SK-N-SH (cell line): ENCODE measurements around the gene SIGLEC6. TPM values are rescaled to one million over a fixed set of nuclear protein-coding genes. Genes with fewer than 3 reads are reported as not detected.

ENCODE experiments used
- CTCF ChIA-PET: fragments of 300-600, 350-600 bp; formaldehyde crosslinking; extraction: SDS; loops from one replicate; lab custom pipeline; 2021; lab: Yijun Ruan, JAX
- POLR2A ChIA-PET: fragments of 350-600 bp; sonication (Branson Sonifier 250); formaldehyde crosslinking; extraction: SDS; loops from one replicate; lab custom pipeline; 2020; ENCODE audit warnings: antibody characterized with exemption, inconsistent platforms; lab: Yijun Ruan, JAX
- DNase-seq: peaks from one replicate; pipeline ENCODE4 v3.0.0; 2012
- H2AFZ ChIP-seq: fragments of 200-600 bp; sonication (generic); 2 replicates; pipeline ENCODE4 v1.8.1; 2016; ENCODE audit warnings: antibody characterized with exemption, mild to moderate bottlenecking, low read depth
- H3F3A ChIP-seq: fragments of 200-600 bp; sonication (generic); replicated peaks from 2 replicates; pipeline ENCODE3; 2016; ENCODE audit warnings: antibody characterized with exemption, mild to moderate bottlenecking; ENCODE audit not compliant: insufficient read depth
- H3K27ac ChIP-seq, 2 experiments: fragments of 200-500 bp in 1 of 2; fragments of 200-600 bp in 1 of 2; sonication (Bioruptor generic) in 1 of 2; sonication (generic), shearing (Covaris generic) in 1 of 2; 2 replicates each; pipeline versions ENCODE4 v1.5.1 to v1.6.1; 2014 to 2016; ENCODE audit warnings: low read depth in 2 of 2, inconsistent platforms in 1 of 2, low read length in 1 of 2, mild to moderate bottlenecking in 1 of 2, mixed read lengths in 1 of 2
- H3K27me3 ChIP-seq: fragments of 200-600 bp; sonication (generic), shearing (Covaris generic); 2 replicates; pipeline ENCODE4 v1.6.1; 2016; ENCODE audit warnings: mixed run types; ENCODE audit not compliant: insufficient read depth
- H3K36me3 ChIP-seq, 2 experiments: fragments of 200-500 bp in 1 of 2; fragments of 200-600 bp in 1 of 2; sonication (Bioruptor generic) in 1 of 2; sonication (generic) in 1 of 2; replicated peaks in 1 of 2; 2 replicates each; pipeline versions ENCODE3 to v1.5.1; 2014 to 2016; ENCODE audit warnings: low read length in 1 of 2, mild to moderate bottlenecking in 1 of 2; ENCODE audit not compliant: insufficient read depth in 2 of 2, control insufficient read depth in 1 of 2
- H3K4me1 ChIP-seq, 2 experiments: fragments of 200-500 bp in 1 of 2; fragments of 200-600 bp in 1 of 2; sonication (Bioruptor generic) in 1 of 2; sonication (generic), shearing (Covaris generic) in 1 of 2; 2 replicates each; pipeline versions ENCODE4 v1.5.1 to v1.6.1; 2014 to 2016; ENCODE audit warnings: low read depth in 1 of 2, low read length in 1 of 2, mixed run types in 1 of 2; ENCODE audit not compliant: insufficient read depth in 2 of 2, control insufficient read depth in 1 of 2
- H3K4me2 ChIP-seq: fragments of 200-600 bp; sonication (generic), shearing (Covaris generic); 2 replicates; pipeline ENCODE4 v1.6.1; 2017; ENCODE audit warnings: mixed run types
- H3K4me3 ChIP-seq, 2 experiments: fragments of 200-500 bp in 1 of 2; fragments of 200-600 bp in 1 of 2; sonication (Bioruptor generic) in 1 of 2; sonication (generic), shearing (Covaris generic) in 1 of 2; 2 replicates each; pipeline versions ENCODE4 v1.5.1 to v1.8.1; 2014 to 2016; ENCODE audit warnings: low read depth in 2 of 2, inconsistent platforms in 1 of 2, low read length in 1 of 2, mild to moderate bottlenecking in 1 of 2, mixed read lengths in 1 of 2, moderate library complexity in 1 of 2
- H3K79me2 ChIP-seq: fragments of 200-600 bp; sonication (generic); 2 replicates; pipeline ENCODE4 v1.8.1; 2017; ENCODE audit warnings: mild to moderate bottlenecking; ENCODE audit not compliant: insufficient read depth
- H3K9ac ChIP-seq: fragments of 200-600 bp; sonication (generic); 2 replicates; pipeline ENCODE4 v1.6.1; 2017; ENCODE audit warnings: mixed run types
- H3K9me2 ChIP-seq: fragments of 200-600 bp; sonication (generic); 2 replicates; pipeline ENCODE4 v1.6.1; 2017; ENCODE audit warnings: mixed run types
- H3K9me3 ChIP-seq: fragments of 200-600 bp; sonication (generic); 2 replicates; pipeline ENCODE4 v1.6.1; 2017; ENCODE audit warnings: mixed run types, mild to moderate bottlenecking, moderate library complexity
- H4K20me1 ChIP-seq: fragments of 200-600 bp; sonication (generic); 2 replicates; pipeline ENCODE4 v1.6.1; 2017; ENCODE audit warnings: mild to moderate bottlenecking, mixed run types; ENCODE audit not compliant: insufficient read depth
- CHD2 ChIP-seq: fragments of 150-350 bp; IDR thresholded peaks from 2 replicates; pipeline ENCODE4 v1.6.1; 2018; ENCODE audit warnings: low read length; ENCODE audit not compliant: partially characterized antibody
- CTCF ChIP-seq: fragments of 200-600 bp; sonication (generic); IDR thresholded peaks from 2 replicates; pipeline ENCODE4 v1.6.1; 2017; ENCODE audit warnings: antibody characterized with exemption, mild to moderate bottlenecking, moderate library complexity
- ELF1 ChIP-seq: IDR thresholded peaks from 2 replicates; pipeline ENCODE4 v1.4.0; 2012
- FOXJ3 ChIP-seq: sonication (generic); formaldehyde crosslinking; IDR thresholded peaks from 2 replicates; pipeline ENCODE4 v1.5.1; 2020; ENCODE audit warnings: mild to moderate bottlenecking, missing genetic modification reagents
- FOXM1 ChIP-seq: IDR thresholded peaks from 2 replicates; pipeline ENCODE4 v1.4.0; 2012; ENCODE audit warnings: low read depth, mild to moderate bottlenecking
- GATA2 ChIP-seq: sonication (generic); formaldehyde crosslinking; IDR thresholded peaks from 2 replicates; pipeline ENCODE4 v1.5.0; 2020; ENCODE audit warnings: mild to moderate bottlenecking, missing genetic modification reagents
- IRF3 ChIP-seq: fragments of 150-350 bp; IDR thresholded peaks from 2 replicates; pipeline ENCODE4 v1.6.1; 2016; ENCODE audit warnings: mild to moderate bottlenecking, low read depth, low read length
- MAX ChIP-seq: IDR thresholded peaks from 2 replicates; pipeline ENCODE4 v1.4.0; 2012; ENCODE audit warnings: low read depth
- POLR2AphosphoS5 ChIP-seq: IDR thresholded peaks from 2 replicates; pipeline ENCODE4 v1.6.1; 2012; ENCODE audit warnings: low read depth, low read length
- RAD21 ChIP-seq: IDR thresholded peaks from 2 replicates; pipeline ENCODE4 v1.6.1; 2012; ENCODE audit warnings: mild to moderate bottlenecking, low read length
- RCOR1 ChIP-seq: fragments of 150-350 bp; IDR thresholded peaks from 2 replicates; pipeline ENCODE4 v1.6.1; 2017; ENCODE audit warnings: antibody characterized with exemption, low read length
- RFX5 ChIP-seq: IDR thresholded peaks from 2 replicates; pipeline ENCODE4 v1.6.1; 2012; ENCODE audit warnings: mild to moderate bottlenecking, improper control_type of control experiment, low read length
- RXRA ChIP-seq: IDR thresholded peaks from 2 replicates; pipeline ENCODE4 v1.4.0; 2012; ENCODE audit warnings: low read depth, mild to moderate bottlenecking, borderline replicate concordance
- TAF1 ChIP-seq: IDR thresholded peaks from 2 replicates; pipeline ENCODE4 v1.6.1; 2012; ENCODE audit warnings: low read depth, mild to moderate bottlenecking, low read length, moderate library complexity, borderline replicate concordance
- TCF12 ChIP-seq: IDR thresholded peaks from 2 replicates; pipeline ENCODE4 v1.4.0; 2012
- TEAD4 ChIP-seq: IDR thresholded peaks from 2 replicates; pipeline ENCODE4 v1.4.0; 2012; ENCODE audit warnings: mild to moderate bottlenecking, borderline replicate concordance; ENCODE audit not compliant: insufficient read depth
- USF2 ChIP-seq: fragments of 150-350 bp; IDR thresholded peaks from 2 replicates; pipeline ENCODE4 v1.6.1; 2017; ENCODE audit warnings: antibody characterized with exemption, low read length, low read depth, borderline replicate concordance
- ZBTB33 ChIP-seq: IDR thresholded peaks from 2 replicates; pipeline ENCODE4 v1.4.0; 2012; ENCODE audit warnings: low read depth, borderline replicate concordance
- WGBS: methylation state at CpG from one replicate; pipeline ENCODE4 v1.1.6; 2017; ENCODE audit warnings: low lambda C conversion rate; 5-methylcytosine and 5-hydroxymethylcytosine counted together
- polyA plus RNA-seq, 3 experiments: library from polyadenylated mRNA; depleted of rRNA; stranded (reverse); fragments of >200 nt; gene quantifications; 2 replicates each; pipeline ENCODE4 v1.2.3, GENCODE V29; 2012

The SIGLEC6 gene
- polyA plus RNA-seq, 1 of the 3 experiments (the other 2 are of a cell fraction), result not detected

- POLR2A ChIA-PET, result no interaction called here
- H3K9ac ChIP-seq, result no peak overlapping the region
- H3K79me2 ChIP-seq, result no peaks in the 10 kb centered on the region
- H3K27ac ChIP-seq, result no peak overlapping the region
- H3K9me3 ChIP-seq, result no peaks in the 10 kb centered on the region
- H3K4me3 ChIP-seq, result no peak overlapping the region
- CTCF ChIA-PET, result interaction anchor here (0.6 to 6.8 kb wide), 43 partner anchors 8 to 309 kb away, joined by 3 to 137 read pairs (median 5); partner anchors contain the start of genes SIGLEC14 and SIGLEC8
- no peaks in the 10 kb centered on the region for H3K36me3 ChIP-seq
- TF ChIP-seq ZBTB33 (no peak), POLR2AphosphoS5 (no peak), CHD2 (no peak), FOXJ3 (no peak), TEAD4 (no peak)
- TF ChIP-seq, all 33 proteins: peak for 0
- no peaks in the 10 kb centered on the region for H3K4me1 ChIP-seq
- no peak overlapping the region for H3K4me2 ChIP-seq
- H3F3A ChIP-seq, result no peaks in the 10 kb centered on the region
- H3K9me2 ChIP-seq, result no peaks in the 10 kb centered on the region
- no peak for DNase-seq
- 0% methylated on average over 4 of the region's 4 CpGs for WGBS
- H4K20me1 ChIP-seq, result no peaks in the 10 kb centered on the region
- H3K27me3 ChIP-seq, result peaks cover 18% of the 10 kb centered on the region; the same call in 1 of the 2 replicates
- no peak overlapping the region for H2AFZ ChIP-seq
Observed at GRCh38 chr19:51472607-51473006, 58.9 kb downstream of the SIGLEC6 start.

- Histone ChIP-seq H3F3A (no peaks in the 10 kb centered on the region), H3K36me3 (no peaks in the 10 kb centered on the region), H3K4me1 (no peaks in the 10 kb centered on the region), H3K9me3 (no peaks in the 10 kb centered on the region)
- WGBS, result 4% methylated on average over 1 of the region's 1 CpG
- POLR2A ChIA-PET, result no interaction called here
- TF ChIP-seq RFX5 (no peak), USF2 (no peak), TEAD4 (no peak), RCOR1 (no peak), FOXM1 (no peak), CTCF (no peak), TAF1 (no peak), POLR2AphosphoS5 (no peak), GATA2 (CRISPR knock-in tag) (no peak), FOXJ3 (no peak), ELF1 (no peak), IRF3 (no peak), RXRA (no peak), TCF12 (no peak), RAD21 (no peak), MAX (no peak)
- TF ChIP-seq, all 33 proteins: peak for 0
- Histone ChIP-seq H2AFZ (no peak overlapping the region), H3K4me2 (no peak overlapping the region), H3K9ac (no peak overlapping the region), H3K27me3 (peaks cover 12% of the 10 kb centered on the region; the same call in 1 of the 2 replicates), H4K20me1 (no peaks in the 10 kb centered on the region), H3K9me2 (no peaks in the 10 kb centered on the region), H3K4me3 (no peak overlapping the region), H3K79me2 (no peaks in the 10 kb centered on the region), H3K27ac (no peak overlapping the region)
- CTCF ChIA-PET, result interaction anchor here (0.9 to 6.8 kb wide), 9 partner anchors 9 to 306 kb away, joined by 3 to 137 read pairs (median 8); no protein-coding TSS in a partner anchor
- no peak for DNase-seq
Observed at GRCh38 chr19:51471527-51471926, 59.9 kb downstream of the SIGLEC6 start.
